HG03571 (cell line): Measurements from ENCODE around the gene MYO18B.

Source experiments
- ATAC-seq: cut with Tn5 transposase; IDR thresholded peaks from one replicate; pipeline ENCODE4 v1.9.1; 2021; ENCODE audit not compliant: unreplicated experiment

The MYO18B gene

GRCh38 chr22:25712661-25713400 lies 29.2 kb upstream of the MYO18B start:
- no peak for ATAC-seq

DNA sequence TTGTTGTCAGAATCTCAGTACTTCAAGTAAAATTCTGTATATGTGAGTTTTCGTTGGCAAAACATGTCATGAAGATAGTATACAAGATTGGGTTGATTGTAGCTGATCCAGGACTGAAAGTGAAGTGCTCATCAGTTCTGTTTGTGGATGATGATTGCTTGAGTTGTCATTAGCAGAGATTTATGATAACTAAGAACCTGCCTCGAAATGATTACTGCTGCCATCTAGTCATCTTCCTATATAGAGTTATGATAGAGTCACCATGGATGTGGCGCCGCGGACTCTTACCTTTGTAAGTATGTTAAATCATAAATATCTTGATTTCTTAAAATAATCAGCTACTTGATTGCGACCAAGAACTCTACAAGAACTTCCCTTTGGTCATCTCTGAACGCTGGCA lies 27.9 kb upstream of the MYO18B start:
- no peak for ATAC-seq

GRCh38 chr22:25714739-25715138 lies 27.2 kb upstream of the MYO18B start:
- no peak for ATAC-seq

- ATAC-seq: no peak
These were observed 25.4 kb upstream of the MYO18B start for GRCh38 chr22:25716637-25717036.

DNA sequence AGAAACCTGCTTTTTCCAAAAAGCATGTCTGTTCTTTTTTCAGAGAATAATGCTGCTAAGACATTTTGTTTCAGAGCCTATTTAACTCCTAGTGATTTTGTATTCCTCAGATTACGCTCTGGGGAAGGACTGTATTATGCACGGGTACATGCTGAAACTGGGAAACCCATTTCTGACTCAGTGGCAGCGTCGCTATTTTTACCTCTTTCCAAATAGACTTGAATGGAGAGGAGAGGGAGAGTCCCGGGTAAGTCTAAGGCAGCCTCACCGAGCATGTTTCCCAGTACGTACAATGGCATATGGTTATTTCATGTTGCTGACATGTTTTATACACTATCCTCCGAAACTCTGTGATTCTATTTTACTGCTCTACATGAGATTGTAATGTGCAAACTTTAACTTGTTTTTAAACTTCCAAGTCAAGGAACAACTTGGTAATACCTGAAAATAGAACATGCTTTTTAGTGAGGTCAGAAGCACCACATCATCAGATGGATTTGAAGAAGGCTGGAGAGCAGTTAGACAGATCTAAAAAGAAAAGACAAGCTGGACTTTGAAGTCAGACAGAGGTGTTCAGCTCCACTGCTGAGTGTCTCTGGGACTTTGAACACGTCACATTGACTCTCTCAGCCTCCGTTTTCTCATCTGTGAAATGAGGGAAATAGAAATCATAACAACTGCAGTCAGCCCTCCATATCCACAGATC lies 23.7 kb upstream of the MYO18B start:
- ATAC-seq: no peak

- ATAC-seq: no peak
These were observed 19.8 kb upstream of the MYO18B start for GRCh38 chr22:25722223-25722622.

- no peak for ATAC-seq
These were observed 19.4 kb upstream of the MYO18B start for GRCh38 chr22:25722626-25723025.

DNA sequence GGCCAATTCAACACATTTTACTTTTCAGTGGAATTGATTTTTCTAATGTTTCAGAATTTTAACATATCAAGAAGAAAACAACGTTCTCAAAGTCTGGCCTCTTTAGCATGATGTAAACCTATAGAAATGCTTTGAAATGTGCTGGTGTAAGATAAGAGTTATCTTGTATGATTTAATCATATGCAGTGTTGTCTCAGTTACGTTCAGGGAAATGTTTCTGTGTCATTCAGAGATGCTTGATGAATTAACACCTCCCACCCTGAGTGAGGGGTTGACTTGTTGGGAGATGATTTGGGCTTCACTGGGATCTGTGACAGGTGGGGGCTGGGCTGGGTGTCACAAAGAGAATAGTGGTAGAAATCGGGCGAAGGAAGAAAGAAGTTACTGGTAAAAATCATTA lies 15.7 kb upstream of the MYO18B start:
- no peak for ATAC-seq

GRCh38 chr22:25728071-25728470 lies 13.9 kb upstream of the MYO18B start:
- no peak for ATAC-seq

- no peak for ATAC-seq
These were observed 12.7 kb upstream of the MYO18B start for GRCh38 chr22:25729016-25729995.

- ATAC-seq: no peak
These were observed 6.3 kb upstream of the MYO18B start for GRCh38 chr22:25735650-25736049.

GRCh38 chr22:25736378-25737011 lies 5.5 kb upstream of the MYO18B start:
- no peak for ATAC-seq

- no peak for ATAC-seq
These were observed 2.2 kb upstream of the MYO18B start for GRCh38 chr22:25739659-25740344.

DNA sequence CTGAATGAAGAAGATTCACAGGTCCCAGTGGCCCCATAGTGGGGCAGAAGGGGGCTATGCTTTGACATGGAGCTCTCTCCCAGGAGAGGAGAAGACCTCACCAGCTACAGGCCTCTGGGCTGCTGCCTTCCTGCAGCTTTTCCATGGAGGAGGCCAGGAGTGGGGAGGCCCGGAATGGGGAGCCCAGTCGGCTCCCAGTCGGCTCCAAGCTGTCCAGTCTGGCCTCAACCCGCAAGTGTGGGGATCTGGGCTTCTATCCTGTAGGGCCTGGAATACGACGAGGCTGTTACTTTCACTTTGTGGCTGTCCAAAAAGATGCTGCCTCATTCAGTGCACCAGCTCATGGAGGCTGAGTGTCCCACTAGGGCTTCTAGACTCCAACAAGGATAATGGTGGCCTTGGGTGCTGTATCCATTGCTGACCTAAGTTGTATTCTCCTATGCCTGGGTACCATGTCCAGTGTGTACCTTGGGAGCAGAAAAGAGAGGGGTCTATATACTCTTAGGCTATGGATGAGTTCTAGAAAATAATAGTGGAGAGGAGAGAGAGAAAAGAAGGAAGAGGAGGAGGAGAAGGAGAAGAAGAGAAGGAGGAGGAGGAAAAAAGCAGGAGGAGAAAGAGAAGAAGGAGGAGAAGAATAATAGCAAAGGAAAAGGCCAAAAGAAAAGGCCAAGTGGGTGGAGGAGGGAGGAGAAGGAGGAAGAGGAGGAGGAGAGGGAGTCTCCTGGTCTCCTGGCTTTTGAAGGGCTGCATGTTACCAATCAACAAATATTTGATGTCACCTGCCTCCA lies 1.1 kb downstream of the MYO18B start:
- no peak for ATAC-seq

- no peak for ATAC-seq
These were observed 2.7 kb downstream of the MYO18B start for GRCh38 chr22:25744694-25745093.

DNA sequence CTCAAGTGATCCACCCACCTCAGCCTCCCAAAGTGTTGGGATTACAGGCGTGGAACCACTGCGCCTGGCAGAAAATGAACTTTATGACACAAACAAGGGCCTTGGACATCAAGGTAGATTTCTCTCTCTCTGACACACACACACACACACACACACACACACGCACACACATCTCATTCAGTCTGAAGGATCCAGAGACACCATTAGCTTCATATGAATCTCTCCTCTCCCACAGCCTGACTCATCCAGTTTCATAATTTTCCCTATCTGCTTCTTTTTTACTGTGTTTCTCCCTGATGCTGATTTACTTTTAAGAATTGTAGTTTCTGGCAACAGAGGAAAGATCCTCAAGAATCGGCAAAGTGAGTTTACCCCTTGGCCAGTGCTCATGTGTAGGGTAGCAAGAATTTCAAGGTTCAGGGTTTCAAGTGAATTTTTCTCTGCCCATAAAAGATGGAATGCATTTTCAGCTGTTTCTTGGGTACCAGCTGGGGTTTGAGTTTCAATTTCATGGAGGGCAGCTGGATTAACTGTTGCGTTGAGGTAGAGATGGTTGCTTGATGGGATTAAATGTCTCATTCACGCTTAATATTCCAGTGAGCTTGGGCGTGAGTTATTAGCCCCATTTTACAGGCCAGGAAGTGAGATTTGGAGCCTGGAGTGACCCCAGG lies 3.5 kb downstream of the MYO18B start:
- no peak for ATAC-seq

DNA sequence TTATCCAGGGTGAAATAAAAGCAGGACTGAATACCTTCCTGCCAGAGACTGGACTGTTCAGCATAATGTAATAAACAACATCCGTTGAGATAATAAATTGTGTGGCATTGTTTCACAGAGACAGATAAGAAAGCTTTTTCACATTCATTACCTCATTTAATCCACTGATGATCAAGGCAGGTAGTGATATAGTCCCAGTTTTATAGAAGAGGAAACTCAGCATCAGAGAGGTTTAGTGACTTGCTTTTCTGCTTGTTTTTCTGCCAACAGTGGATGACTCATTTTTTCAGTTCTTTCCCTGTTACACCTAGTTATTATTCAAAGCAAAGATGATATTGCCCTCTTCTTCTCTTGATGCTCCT lies 4.0 kb downstream of the MYO18B start:
- no peak for ATAC-seq

DNA sequence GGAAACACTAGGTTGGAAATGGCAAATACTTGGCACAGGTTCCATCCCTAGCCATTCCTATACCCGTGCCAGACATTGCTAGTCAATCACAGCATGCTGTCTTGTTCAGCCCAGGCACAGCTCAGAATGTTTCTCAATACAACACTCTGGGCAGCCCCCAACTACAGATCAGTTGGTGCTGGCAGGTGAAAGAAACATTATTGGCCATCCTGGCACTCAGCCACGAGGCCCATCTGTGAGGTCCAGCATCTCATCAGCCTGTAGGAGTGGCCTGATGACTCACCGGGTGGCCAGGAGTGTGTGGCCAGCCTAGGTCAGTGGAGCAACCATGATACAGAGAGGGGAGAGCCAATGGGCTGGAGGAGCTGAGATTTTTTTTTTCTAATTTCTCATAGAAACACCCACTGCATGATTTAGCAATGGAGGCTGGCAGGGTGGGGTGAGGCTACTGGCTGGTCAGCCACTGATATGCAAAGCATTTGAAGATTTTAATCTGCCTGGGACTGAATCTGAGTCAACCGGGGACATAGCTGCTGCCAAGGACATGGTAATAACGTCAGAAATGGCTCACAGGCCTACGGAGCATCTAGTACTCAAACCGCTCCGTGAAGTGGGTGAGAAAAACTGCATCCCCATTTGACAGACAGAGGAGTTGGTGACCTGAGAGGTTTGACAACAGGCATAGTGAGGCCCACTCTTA lies 5.4 kb downstream of the MYO18B start:
- no peak for ATAC-seq

DNA sequence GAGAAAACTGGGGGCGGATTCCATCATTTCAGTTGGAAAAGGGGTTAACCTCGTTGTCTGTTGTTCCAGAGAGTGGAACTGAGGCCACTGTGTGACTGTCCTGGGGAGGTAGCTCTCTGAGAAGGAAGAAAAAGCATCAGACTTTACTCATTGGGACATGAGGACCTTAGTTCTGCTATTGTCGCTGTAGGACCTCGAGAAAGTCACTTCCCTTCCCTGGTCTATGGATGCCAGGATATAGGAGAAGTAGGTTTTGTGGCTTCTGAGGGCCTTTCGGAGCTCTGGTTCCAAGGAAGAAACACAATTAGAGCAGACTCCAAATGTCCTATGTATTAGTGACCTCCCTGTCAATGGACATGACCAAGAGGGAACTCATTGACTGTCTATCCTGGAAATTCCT lies 6.2 kb downstream of the MYO18B start:
- no peak for ATAC-seq
